Naive thymus-derived CD8-positive, alpha-beta T cell (primary cell): ENCODE data around the gene ARID5B. TPM values are rescaled to one million over a fixed set of nuclear protein-coding genes. Genes with fewer than 3 reads are reported as not detected.
A peak's percentile ranks its signal among the peaks of the same experiment; 100 is the strongest.

Experiments
- ATAC-seq, 2 donors: fragments of 150-1000 bp; cut with Tn5 transposase in 1 of 2; sonication (Bioruptor Pico), chemical (Tn5 transposase) in 1 of 2; 1 replicate in 1 of 2; 2 replicates in 1 of 2; pipeline ENCODE4 v1.10.0; 2021; ENCODE audit warnings: mild to moderate bottlenecking in 2 of 2, moderate library complexity in 2 of 2
- POLR2A ChIA-PET: fragments of 350-600 bp; sonication (Branson Sonifier 250); formaldehyde crosslinking; loops from one replicate; lab custom pipeline; 2021; ENCODE audit warnings: antibody characterized with exemption; lab: Charles Lee
- DNase-seq, 10 donors: peaks; one replicate each; pipeline versions ENCODE4 v3.0.0 to v3.0.0-alpha.2; 2020 to 2022
- H3K27ac Mint-ChIP-seq, 10 donors: one replicate each; pipeline ENCODE4 v1.8.0; 2020 to 2022; ENCODE audit warnings: mild to moderate bottlenecking in 10 of 10, mixed read lengths in 10 of 10, moderate library complexity in 4 of 10, inconsistent platforms in 1 of 10
- H3K27me3 Mint-ChIP-seq, 5 donors: one replicate each; pipeline ENCODE4 v1.8.0; 2021 to 2022; ENCODE audit warnings: mixed read lengths in 5 of 5
- H3K36me3 Mint-ChIP-seq, 3 donors: one replicate each; pipeline ENCODE4 v1.8.0; 2020 to 2022; ENCODE audit warnings: mixed read lengths in 3 of 3, mild to moderate bottlenecking in 2 of 3, inconsistent platforms in 1 of 3
- H3K4me1 Mint-ChIP-seq, 4 donors: one replicate each; pipeline ENCODE4 v1.8.0; 2021 to 2022; ENCODE audit warnings: mixed read lengths in 4 of 4
- H3K4me3 Mint-ChIP-seq, 10 donors: one replicate each; pipeline ENCODE4 v1.8.0; 2020 to 2022; ENCODE audit warnings: mild to moderate bottlenecking in 10 of 10, mixed read lengths in 10 of 10, moderate library complexity in 6 of 10, inconsistent platforms in 1 of 10
- H3K9me3 Mint-ChIP-seq, 9 donors: one replicate each; pipeline ENCODE4 v1.8.0; 2020 to 2022; ENCODE audit warnings: mixed read lengths in 9 of 9, mild to moderate bottlenecking in 3 of 9, inconsistent platforms in 1 of 9, moderate library complexity in 1 of 9
- polyA plus RNA-seq, 3 donors: library from polyadenylated mRNA; unstranded; fragments of 300-500 nt; fragmentation: Illumina TruSeq; gene quantifications; one replicate each; pipeline ENCODE4 v1.2.3, GENCODE V29; 2021
- total RNA-seq, 8 experiments: library from RNA in 2 of 8; stranded (reverse) in 2 of 8; gene quantifications; one replicate each; pipeline ENCODE4 v1.2.3 and lab custom pipeline; 2021 to 2026

ARID5B gene
- total and polyA plus RNA-seq, 5 experiments from 2014 or later: 9.6 to 22.5 (median 12.6) TPM

- no peak for ATAC-seq
- POLR2A ChIA-PET: no interaction called here
Measured at GRCh38 chr10:62112300-62112699, 210.8 kb downstream of the ARID5B start.

GRCh38 chr10:62112963-62113362 is 211.5 kb downstream of the ARID5B start:
- peaks cover 16 to 38% (median 22%) of the 10 kb centered on the region in 4 donors for H3K4me1 Mint-ChIP-seq
- H3K27ac Mint-ChIP-seq: no peak overlapping the region
- no peak overlapping the region for H3K4me3 Mint-ChIP-seq
- H3K36me3 Mint-ChIP-seq: no peaks in the 10 kb centered on the region
- ATAC-seq: no peak
- H3K9me3 Mint-ChIP-seq: peaks cover 0 to 1% (median 0%) of the 10 kb centered on the region in 9 donors
- POLR2A ChIA-PET: no interaction called here
- DNase-seq: no peak
- no peaks in the 10 kb centered on the region for H3K27me3 Mint-ChIP-seq

More at GRCh38 chr10:62112300-62112699, 210.8 kb downstream of the ARID5B start:
- no peaks in the 10 kb centered on the region for H3K27me3 Mint-ChIP-seq
- no peak overlapping the region for H3K27ac Mint-ChIP-seq
- no peak overlapping the region for H3K4me3 Mint-ChIP-seq
- no peak for DNase-seq
- H3K4me1 Mint-ChIP-seq: peaks cover 16 to 40% (median 22%) of the 10 kb centered on the region in 4 donors
- peaks cover 0 to 1% (median 0%) of the 10 kb centered on the region in 9 donors for H3K9me3 Mint-ChIP-seq
- no peaks in the 10 kb centered on the region for H3K36me3 Mint-ChIP-seq

GRCh38 chr10:62113680-62114079 is 212.2 kb downstream of the ARID5B start:
- peaks cover 0 to under 1% (median 0%) of the 10 kb centered on the region in 9 donors for H3K9me3 Mint-ChIP-seq
- peaks cover 14 to 32% (median 18%) of the 10 kb centered on the region in 4 donors for H3K4me1 Mint-ChIP-seq
- H3K36me3 Mint-ChIP-seq: no peaks in the 10 kb centered on the region
- DNase-seq (no peak), ATAC-seq (no peak)
- POLR2A ChIA-PET: no interaction called here
- peak overlapping the region in 1 of 10 donors; percentile 33 for H3K27ac Mint-ChIP-seq
- H3K4me3 Mint-ChIP-seq: no peak overlapping the region
- no peaks in the 10 kb centered on the region for H3K27me3 Mint-ChIP-seq

- H3K9me3 Mint-ChIP-seq: no peaks in the 10 kb centered on the region
- POLR2A ChIA-PET: interaction anchor here (0.6 kb wide), 1 partner anchor 126 kb away, joined by 5 read pairs; no protein-coding TSS in a partner anchor
- H3K27me3 Mint-ChIP-seq: no peaks in the 10 kb centered on the region
- H3K4me3 Mint-ChIP-seq: no peak overlapping the region
- H3K36me3 Mint-ChIP-seq: no peaks in the 10 kb centered on the region
- no peak for DNase-seq
- no peak for ATAC-seq
- peak overlapping the region in 1 of 10 donors; percentile 43 for H3K27ac Mint-ChIP-seq
- peaks cover under 1 to 18% (median 2%) of the 10 kb centered on the region in 4 donors for H3K4me1 Mint-ChIP-seq
Measured at GRCh38 chr10:62115321-62115720, 213.8 kb downstream of the ARID5B start.

GRCh38 chr10:62115842-62116241 is 214.3 kb downstream of the ARID5B start:
- Mint-ChIP-seq H3K4me3 (no peak overlapping the region), H3K36me3 (no peaks in the 10 kb centered on the region), H3K27me3 (no peaks in the 10 kb centered on the region), H3K27ac (peak overlapping the region in 1 of 10 donors; percentile 65), H3K9me3 (no peaks in the 10 kb centered on the region), H3K4me1 (peaks cover 0 to 13% (median under 1%) of the 10 kb centered on the region in 4 donors)
- POLR2A ChIA-PET: no interaction called here
- ATAC-seq: no peak
- no peak for DNase-seq

- no peaks in the 10 kb centered on the region for H3K36me3 Mint-ChIP-seq
- H3K27me3 Mint-ChIP-seq: no peaks in the 10 kb centered on the region
- peaks cover 0 to 4% (median under 1%) of the 10 kb centered on the region in 9 donors for H3K9me3 Mint-ChIP-seq
- peak overlapping the region in 1 of 10 donors; percentile 17 for H3K27ac Mint-ChIP-seq
- no peak overlapping the region for H3K4me3 Mint-ChIP-seq
- H3K4me1 Mint-ChIP-seq: peaks cover 0 to 13% (median under 1%) of the 10 kb centered on the region in 4 donors
- POLR2A ChIA-PET: no interaction called here
- ATAC-seq (no peak), DNase-seq (no peak)
Measured at GRCh38 chr10:62116896-62117295, 215.4 kb downstream of the ARID5B start.

- Mint-ChIP-seq H3K27ac (peak overlapping the region in 1 of 10 donors; percentile 19), H3K36me3 (peaks cover 0 to 25% (median 18%) of the 10 kb centered on the region in 3 donors)
- no peak for ATAC-seq
Measured at GRCh38 chr10:62121187-62121530, 219.7 kb downstream of the ARID5B start.

GRCh38 chr10:62127975-62128374 is 226.5 kb downstream of the ARID5B start:
- POLR2A ChIA-PET: interaction anchor here (1.1 kb wide), 1 partner anchor 60 kb away, joined by 3 read pairs; no protein-coding TSS in a partner anchor
- H3K4me3 Mint-ChIP-seq: no peak overlapping the region
- DNase-seq (no peak), ATAC-seq (no peak)
- H3K4me1 Mint-ChIP-seq: peaks cover 3 to 10% (median 4%) of the 10 kb centered on the region in 4 donors
- H3K27me3 Mint-ChIP-seq: no peaks in the 10 kb centered on the region
- H3K27ac Mint-ChIP-seq: peak overlapping the region in 3 of 10 donors; percentile 21 to 54 (median 52)
- peaks cover 4 to 36% (median 19%) of the 10 kb centered on the region in 9 donors for H3K9me3 Mint-ChIP-seq
- H3K36me3 Mint-ChIP-seq: peaks cover 0 to 24% (median 21%) of the 10 kb centered on the region in 3 donors

More at GRCh38 chr10:62121187-62121530, 219.7 kb downstream of the ARID5B start:
- H3K4me1 Mint-ChIP-seq: peaks cover 0 to 11% (median 0%) of the 10 kb centered on the region in 4 donors
- POLR2A ChIA-PET: no interaction called here
- H3K4me3 Mint-ChIP-seq: no peak overlapping the region
- peaks cover 5 to 27% (median 18%) of the 10 kb centered on the region in 9 donors for H3K9me3 Mint-ChIP-seq
- no peaks in the 10 kb centered on the region for H3K27me3 Mint-ChIP-seq
- DNase-seq: no peak

- H3K27ac Mint-ChIP-seq: no peak overlapping the region
- no peak for DNase-seq
- no peak for ATAC-seq
- POLR2A ChIA-PET: interaction anchor here (0.6 kb wide), 1 partner anchor 56 kb away, joined by 5 read pairs; no protein-coding TSS in a partner anchor
- H3K4me3 Mint-ChIP-seq: no peak overlapping the region
- H3K9me3 Mint-ChIP-seq: peaks cover 3 to 20% (median 11%) of the 10 kb centered on the region in 9 donors
- H3K27me3 Mint-ChIP-seq: no peaks in the 10 kb centered on the region
- H3K36me3 Mint-ChIP-seq: peaks cover 0 to 11% (median 9%) of the 10 kb centered on the region in 3 donors
- peaks cover 3 to 10% (median 6%) of the 10 kb centered on the region in 4 donors for H3K4me1 Mint-ChIP-seq
Measured at GRCh38 chr10:62130948-62131347, 229.4 kb downstream of the ARID5B start.

- Mint-ChIP-seq H3K27ac (no peak overlapping the region), H3K9me3 (peaks cover 3 to 20% (median 11%) of the 10 kb centered on the region in 9 donors), H3K4me1 (peaks cover 3 to 10% (median 6%) of the 10 kb centered on the region in 4 donors), H3K27me3 (no peaks in the 10 kb centered on the region), H3K4me3 (no peak overlapping the region), H3K36me3 (peaks cover 0 to 11% (median 9%) of the 10 kb centered on the region in 3 donors)
- ATAC-seq (no peak), DNase-seq (no peak)
- POLR2A ChIA-PET: no interaction called here
Measured at GRCh38 chr10:62131724-62132123, 230.2 kb downstream of the ARID5B start.

GRCh38 chr10:62133618-62134017 is 232.1 kb downstream of the ARID5B start:
- Mint-ChIP-seq H3K9me3 (peaks cover 4 to 21% (median 14%) of the 10 kb centered on the region in 9 donors), H3K4me1 (peaks cover 0 to 3% (median 1%) of the 10 kb centered on the region in 4 donors), H3K27me3 (no peaks in the 10 kb centered on the region), H3K27ac (no peak overlapping the region), H3K4me3 (no peak overlapping the region), H3K36me3 (peaks cover 0 to 15% (median 13%) of the 10 kb centered on the region in 3 donors)
- ATAC-seq: no peak
- no peak for DNase-seq
- POLR2A ChIA-PET: interaction anchor here (0.7 kb wide), 1 partner anchor 51 kb away, joined by 3 read pairs; no protein-coding TSS in a partner anchor

- peaks cover 0 to 11% (median 4%) of the 10 kb centered on the region in 3 donors for H3K36me3 Mint-ChIP-seq
- POLR2A ChIA-PET: no interaction called here
- DNase-seq (no peak), ATAC-seq (no peak)
- no peaks in the 10 kb centered on the region for H3K27me3 Mint-ChIP-seq
- H3K4me1 Mint-ChIP-seq: peaks cover 0 to 3% (median 1%) of the 10 kb centered on the region in 4 donors
- no peak overlapping the region for H3K4me3 Mint-ChIP-seq
- peaks cover 0 to 12% (median 8%) of the 10 kb centered on the region in 9 donors for H3K9me3 Mint-ChIP-seq
- no peak overlapping the region for H3K27ac Mint-ChIP-seq
Measured at GRCh38 chr10:62136931-62137330, 235.4 kb downstream of the ARID5B start.
